Measurements from ENCODE around the gene SNX30. TPM values are rescaled to one million over a fixed set of nuclear protein-coding genes. Genes with fewer than 3 reads are reported as not detected.

SNX30 gene
- total RNA-seq, 2 donors from 2014 or later: 6.3 to 38.7 TPM

- WGBS: 41% methylated on average over 3 of the region's 3 CpGs
- intact Hi-C loops (cut with DNase I): no loop called here
- Histone ChIP-seq H3K27ac (no peak overlapping the region), H3K36me3 (no peaks in the 10 kb centered on the region), H3K4me1 (replicated peaks) (no peaks in the 10 kb centered on the region), H3K9me3 (no peaks in the 10 kb centered on the region), H3K4me3 (no peak overlapping the region), H3K27me3 (replicated peaks; ENCODE audit: insufficient read depth) (no peaks in the 10 kb centered on the region)
- no peak for TF ChIP-seq POLR2AphosphoS5 (IDR thresholded peaks at IDR 0.05)
- TF ChIP-seq POLR2A (IDR thresholded peaks at IDR 0.05): no peak
- TF ChIP-seq CTCF (IDR thresholded peaks at IDR 0.05): no peak
- DNase-seq (ENCODE audit: low spot score): no peak
Measured at GRCh38 chr9:112841261-112841660, 90.7 kb downstream of the SNX30 start.

GRCh38 chr9:112842555-112842954 is 92.0 kb downstream of the SNX30 start:
- Histone ChIP-seq H3K9me3 (no peaks in the 10 kb centered on the region), H3K4me3 (no peak overlapping the region), H3K27me3 (replicated peaks; ENCODE audit: insufficient read depth) (no peaks in the 10 kb centered on the region), H3K36me3 (no peaks in the 10 kb centered on the region), H3K27ac (no peak overlapping the region), H3K4me1 (replicated peaks) (no peaks in the 10 kb centered on the region)
- no peak for DNase-seq (ENCODE audit: low spot score)
- intact Hi-C loops (cut with DNase I): no loop called here
- TF ChIP-seq POLR2AphosphoS5 (IDR thresholded peaks at IDR 0.05) (no peak), CTCF (IDR thresholded peaks at IDR 0.05) (no peak), POLR2A (IDR thresholded peaks at IDR 0.05) (no peak)
- WGBS: 89% methylated on average over 4 of the region's 4 CpGs

- H3K4me3 ChIP-seq: no peak overlapping the region
- H3K27ac ChIP-seq: no peak overlapping the region
- intact Hi-C loops (cut with DNase I): loop anchor here (2.0 kb wide), 1 partner anchor 58 kb away; no protein-coding TSS in a partner anchor
- 36% methylated on average over 15 of the region's 15 CpGs for WGBS
- H3K36me3 ChIP-seq: no peaks in the 10 kb centered on the region
- no peaks in the 10 kb centered on the region for H3K9me3 ChIP-seq
- H3K27me3 ChIP-seq (replicated peaks; ENCODE audit: insufficient read depth): no peaks in the 10 kb centered on the region
- no peaks in the 10 kb centered on the region for H3K4me1 ChIP-seq (replicated peaks)
- TF ChIP-seq CTCF (IDR thresholded peaks at IDR 0.05): peak; percentile 86 to 95 (median 92)
- TF ChIP-seq POLR2A (IDR thresholded peaks at IDR 0.05): no peak
- TF ChIP-seq POLR2AphosphoS5 (IDR thresholded peaks at IDR 0.05): peak; percentile 33
- DNase-seq (ENCODE audit: low spot score): peak; percentile 62
Measured at GRCh38 chr9:112844771-112845542, 94.4 kb downstream of the SNX30 start.

- H3K27me3 ChIP-seq (replicated peaks; ENCODE audit: insufficient read depth): no peaks in the 10 kb centered on the region
- intact Hi-C loops (cut with DNase I): no loop called here
- H3K27ac ChIP-seq: no peak overlapping the region
- H3K4me1 ChIP-seq (replicated peaks): no peaks in the 10 kb centered on the region
- H3K9me3 ChIP-seq: no peaks in the 10 kb centered on the region
- H3K36me3 ChIP-seq: no peaks in the 10 kb centered on the region
- 77% methylated on average over 14 of the region's 14 CpGs for WGBS
- H3K4me3 ChIP-seq: no peak overlapping the region
- no peak for DNase-seq (ENCODE audit: low spot score)
- TF ChIP-seq POLR2AphosphoS5 (IDR thresholded peaks at IDR 0.05) (no peak), CTCF (IDR thresholded peaks at IDR 0.05) (no peak), POLR2A (IDR thresholded peaks at IDR 0.05) (no peak)
Measured at GRCh38 chr9:112846528-112847488, 96.2 kb downstream of the SNX30 start.

All from prostate gland (tissue), 2 donors.